Skin of body (tissue), 2 donors: Measurements from ENCODE around the gene SCN3A. TPM values are rescaled to one million over a fixed set of nuclear protein-coding genes. Genes with fewer than 3 reads are reported as not detected.

Experiments used
- DNase-seq: peaks from one replicate; lab custom pipeline; 2025; lab: John Stamatoyannopoulos, UW
- total RNA-seq: library from RNA; depleted of rRNA; stranded (reverse); fragments of >200 nt; gene quantifications from one replicate; pipeline ENCODE4 v1.2.3, GENCODE V29; 2014

SCN3A gene
- total RNA-seq, 1 donor from 2014 or later, result 1.2 TPM

GRCh38 chr2:165112789-165113188, 91.1 kb downstream of the SCN3A start:
- no peak for DNase-seq

- DNase-seq, result no peak
Measured at GRCh38 chr2:165112133-165112573, 91.7 kb downstream of the SCN3A start.

GRCh38 chr2:165110394-165110793, 93.5 kb downstream of the SCN3A start:
- no peak for DNase-seq

GRCh38 chr2:165109915-165110314, 93.9 kb downstream of the SCN3A start:
- no peak for DNase-seq

- DNase-seq, result no peak
Measured at GRCh38 chr2:165105926-165106325, 97.9 kb downstream of the SCN3A start.

- peak; percentile 1 for DNase-seq
Measured at GRCh38 chr2:165087933-165088901, 115.6 kb downstream of the SCN3A start.

- no peak for DNase-seq
Measured at GRCh38 chr2:165086337-165086736, 117.5 kb downstream of the SCN3A start.

GRCh38 chr2:165083326-165083725, 120.5 kb downstream of the SCN3A start:
- DNase-seq, result no peak

GRCh38 chr2:165082479-165082878, 121.4 kb downstream of the SCN3A start:
- no peak for DNase-seq

GRCh38 chr2:165081276-165081675, 122.6 kb downstream of the SCN3A start:
- no peak for DNase-seq

- no peak for DNase-seq
Measured at GRCh38 chr2:165079432-165079831, 124.4 kb downstream of the SCN3A start.

- no peak for DNase-seq
Measured at GRCh38 chr2:165078913-165079312, 124.9 kb downstream of the SCN3A start.

GRCh38 chr2:165074884-165075283, 129.0 kb downstream of the SCN3A start:
- DNase-seq, result no peak

- no peak for DNase-seq
Measured at GRCh38 chr2:165074323-165074722, 129.5 kb downstream of the SCN3A start.

GRCh38 chr2:165070076-165070475, 133.8 kb downstream of the SCN3A start:
- no peak for DNase-seq

- no peak for DNase-seq
Measured at GRCh38 chr2:165069151-165069550, 134.7 kb downstream of the SCN3A start.

GRCh38 chr2:165068487-165068757, 135.4 kb downstream of the SCN3A start:
- DNase-seq, result no peak

- DNase-seq, result peak; percentile 45
Measured at GRCh38 chr2:165067643-165068486, 136.0 kb downstream of the SCN3A start.

GRCh38 chr2:165064743-165065142, 139.1 kb downstream of the SCN3A start:
- DNase-seq, result no peak

GRCh38 chr2:165060411-165060810, 143.4 kb downstream of the SCN3A start:
- DNase-seq, result no peak

- DNase-seq, result no peak
Measured at GRCh38 chr2:165058476-165059265, 145.2 kb downstream of the SCN3A start.

GRCh38 chr2:165057931-165058330, 145.9 kb downstream of the SCN3A start:
- no peak for DNase-seq
